GM18861 (cell line): ENCODE measurements around the gene MLYCD.

Source experiments
- ATAC-seq: cut with Tn5 transposase; IDR thresholded peaks from one replicate; pipeline ENCODE4 v1.9.1; 2021; ENCODE audit not compliant: unreplicated experiment

MLYCD gene

GRCh38 chr16:83925095-83925905 is 26.4 kb downstream of the MLYCD start:
- no peak for ATAC-seq

DNA sequence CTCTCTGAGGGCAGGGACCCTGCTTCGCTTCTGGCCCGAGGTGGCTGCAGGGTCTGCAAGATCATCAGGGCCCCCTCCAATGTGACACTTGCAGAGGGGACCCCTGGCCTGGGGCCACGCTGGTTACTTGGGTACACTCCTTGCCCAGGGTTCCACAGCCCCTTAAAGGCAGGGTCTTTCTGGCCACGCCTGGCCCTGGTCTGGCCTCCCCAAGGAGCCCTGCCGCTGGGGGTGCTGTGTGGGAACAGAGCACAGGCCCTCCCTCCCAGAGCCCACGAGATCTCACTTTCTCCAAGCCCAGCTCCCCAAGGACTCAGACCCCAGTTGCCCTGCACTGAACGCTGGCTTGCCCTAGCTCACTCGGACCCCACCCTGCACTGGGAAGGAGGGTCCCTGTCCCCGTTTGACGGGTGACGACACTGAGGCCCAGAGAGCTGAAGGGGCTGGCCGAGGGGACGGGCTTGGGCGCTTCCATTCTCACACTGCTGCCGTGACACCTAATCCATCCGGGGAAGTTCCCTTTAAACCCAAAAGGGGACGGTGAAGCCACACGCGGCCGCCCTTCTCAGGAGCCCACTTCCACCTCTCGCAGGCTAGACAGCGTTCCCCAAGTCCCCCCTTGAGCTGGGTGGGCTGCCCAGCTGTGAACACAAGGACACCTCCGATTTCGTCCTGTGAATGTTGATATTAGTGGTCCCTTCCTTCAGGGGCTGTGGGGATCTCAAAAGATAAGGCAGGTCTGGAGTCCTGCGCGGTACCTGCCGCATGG is 27.2 kb downstream of the MLYCD start:
- ATAC-seq: no peak

DNA sequence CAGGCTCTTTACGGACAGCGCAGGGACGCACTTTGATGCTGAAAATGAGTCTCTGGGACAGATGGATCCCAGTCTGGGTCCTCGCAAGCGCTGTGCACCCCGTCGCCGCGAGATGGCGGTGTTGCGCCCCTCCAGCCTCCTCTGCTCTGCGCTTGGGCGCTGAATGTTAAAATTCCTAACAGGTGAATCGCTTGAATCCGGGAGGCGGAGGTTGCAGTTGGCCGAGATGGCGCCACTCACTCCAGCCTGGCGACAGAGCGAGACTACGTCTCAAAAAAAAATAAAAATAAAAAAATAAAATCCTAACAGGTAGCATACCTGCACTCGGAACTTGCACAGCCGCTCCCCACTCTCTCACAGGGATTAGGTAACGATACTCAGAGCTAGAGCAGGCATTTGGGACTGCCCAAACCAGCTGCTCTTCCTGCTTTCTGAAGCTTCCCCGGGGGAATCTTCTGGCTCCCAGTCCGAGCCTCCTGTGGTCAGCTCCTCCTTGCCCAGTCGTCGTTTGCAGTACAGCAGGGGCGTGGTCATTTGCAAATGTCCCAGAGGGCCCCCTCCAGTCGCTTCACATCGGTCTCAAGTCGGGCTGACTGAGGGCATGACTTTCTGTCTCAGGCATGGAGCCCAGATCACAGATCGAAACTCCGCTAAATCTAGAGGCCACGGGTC is 27.9 kb downstream of the MLYCD start:
- no peak for ATAC-seq

DNA sequence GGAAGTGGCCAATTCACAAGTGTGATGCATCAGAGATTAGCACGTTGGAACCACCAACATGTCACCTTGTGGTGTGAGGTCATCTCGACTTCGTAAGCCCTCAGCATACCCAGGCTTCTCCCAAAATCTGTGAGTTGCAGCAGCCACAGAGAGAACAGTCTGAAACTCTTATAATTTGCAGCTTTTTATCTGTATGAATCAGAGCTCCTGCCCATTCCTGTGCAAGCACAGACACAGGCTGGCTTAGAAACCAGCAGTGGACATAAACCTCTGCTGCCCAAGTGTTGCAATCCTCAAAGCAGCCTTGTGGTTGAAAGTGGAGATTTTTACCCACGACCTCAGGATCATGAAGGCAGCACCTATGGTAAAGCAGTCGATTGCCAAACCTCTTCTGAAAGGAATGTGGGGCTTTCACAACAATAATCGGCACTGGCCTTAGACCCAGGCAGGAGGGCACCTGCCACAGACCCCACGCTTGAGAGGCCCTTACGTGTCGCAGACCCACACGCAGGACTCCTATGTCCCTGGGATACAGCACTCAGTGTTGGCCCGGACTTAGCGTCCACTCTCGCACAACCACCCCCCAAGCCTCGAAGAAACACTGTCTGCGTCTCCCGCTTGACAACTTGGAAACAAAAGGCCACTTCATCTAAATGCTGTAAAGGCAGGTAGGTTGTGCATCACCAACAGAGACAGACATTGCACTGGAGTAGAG is 29.6 kb downstream of the MLYCD start:
- no peak for ATAC-seq

DNA sequence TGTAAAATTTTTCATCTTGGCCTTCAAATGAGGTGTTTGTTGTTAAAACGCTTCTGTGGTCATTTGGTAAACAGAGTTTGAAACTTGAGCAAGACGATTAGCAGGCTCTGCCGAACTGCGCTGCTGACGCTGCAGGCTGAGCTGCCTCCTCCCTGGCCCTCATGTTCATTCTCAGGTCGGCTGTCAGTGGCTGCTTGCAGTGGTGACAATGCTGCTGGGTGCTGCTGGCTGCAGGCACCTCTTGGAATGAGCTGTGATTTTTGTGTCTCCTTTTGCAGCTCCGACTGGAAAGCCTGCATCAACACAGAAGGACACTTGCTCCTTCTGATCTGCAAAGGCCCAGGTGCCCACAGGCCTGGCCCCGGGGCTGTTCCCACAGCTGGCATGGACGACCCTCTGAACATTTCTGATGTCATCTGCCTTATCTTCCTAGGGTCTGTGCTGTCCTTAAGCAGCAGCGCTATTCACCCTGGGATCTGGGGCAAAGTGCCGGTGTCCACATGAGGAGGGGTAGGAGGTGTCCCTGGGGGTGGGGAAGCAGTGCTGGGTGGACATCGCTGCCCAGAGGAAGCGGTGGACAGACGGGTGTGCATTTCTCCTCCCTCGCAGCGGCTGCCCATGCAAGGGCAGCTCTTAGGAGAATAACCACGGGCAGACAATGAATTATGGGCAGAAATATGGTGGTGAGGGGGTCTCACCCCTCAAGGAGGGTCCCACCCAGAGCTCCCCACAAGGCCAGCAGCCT is 31.1 kb downstream of the MLYCD start:
- no peak for ATAC-seq

DNA sequence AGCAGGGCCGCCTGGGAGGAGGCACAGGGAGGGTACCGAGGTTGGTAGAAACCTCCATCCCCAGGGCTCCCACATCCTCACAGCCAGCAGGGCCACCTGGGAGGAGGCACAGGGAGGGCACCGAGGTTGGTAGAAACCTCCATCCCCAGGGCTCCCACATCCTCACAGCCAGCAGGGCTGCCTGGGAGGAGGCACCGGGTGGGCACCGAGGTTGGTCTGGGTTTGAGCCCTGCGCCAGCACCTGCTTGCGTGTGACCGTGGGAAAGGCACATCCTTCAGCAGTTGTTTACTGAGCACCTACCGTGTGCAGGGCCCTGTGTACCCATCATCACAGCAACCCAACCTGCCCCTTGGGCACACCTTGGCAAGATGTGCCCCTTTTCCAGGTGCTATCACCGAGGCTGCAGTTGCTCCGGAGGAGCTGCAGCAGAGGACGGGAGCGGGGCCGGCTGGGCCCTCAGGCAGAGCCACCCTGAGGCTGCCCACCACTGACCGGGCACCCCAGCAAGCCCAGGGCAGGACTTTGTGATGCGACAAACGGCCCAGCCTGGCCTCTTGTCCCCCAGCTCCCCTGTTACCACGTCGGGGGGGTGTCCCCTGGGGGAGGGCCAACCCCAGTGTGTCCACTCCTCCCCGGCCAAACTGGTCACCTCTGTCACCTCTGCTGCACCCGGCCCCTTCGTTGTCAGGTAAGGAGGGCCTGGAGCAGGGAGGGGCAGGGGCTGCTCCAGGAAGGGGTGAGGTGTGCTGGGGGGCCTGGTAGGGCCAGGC is 32.0 kb downstream of the MLYCD start:
- ATAC-seq: no peak

DNA sequence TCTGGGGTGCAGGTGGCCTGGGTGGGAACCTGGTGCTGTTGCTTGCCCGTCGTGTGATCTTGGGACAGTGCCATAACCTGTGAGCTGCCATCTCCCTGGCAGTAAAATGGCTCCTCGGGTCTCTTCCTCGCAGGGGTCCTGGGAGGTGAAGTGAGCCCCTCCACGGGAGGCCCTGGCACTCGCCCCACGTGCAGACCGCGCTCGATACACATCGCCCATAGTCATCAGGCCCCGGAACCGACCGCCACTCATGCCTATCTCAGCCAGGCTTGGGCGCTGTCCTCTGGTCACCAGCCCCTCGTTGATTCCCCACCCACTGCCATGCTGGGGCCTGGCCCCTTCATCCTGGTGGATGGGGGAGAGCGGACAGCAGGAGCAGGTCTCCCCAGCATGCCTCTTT is 32.6 kb downstream of the MLYCD start:
- ATAC-seq: no peak

GRCh38 chr16:83932304-83932703 is 33.4 kb downstream of the MLYCD start:
- no peak for ATAC-seq

GRCh38 chr16:83932955-83933673 is 34.2 kb downstream of the MLYCD start:
- ATAC-seq: no peak

- no peak for ATAC-seq
Observed at GRCh38 chr16:83933885-83934683, 35.2 kb downstream of the MLYCD start.

DNA sequence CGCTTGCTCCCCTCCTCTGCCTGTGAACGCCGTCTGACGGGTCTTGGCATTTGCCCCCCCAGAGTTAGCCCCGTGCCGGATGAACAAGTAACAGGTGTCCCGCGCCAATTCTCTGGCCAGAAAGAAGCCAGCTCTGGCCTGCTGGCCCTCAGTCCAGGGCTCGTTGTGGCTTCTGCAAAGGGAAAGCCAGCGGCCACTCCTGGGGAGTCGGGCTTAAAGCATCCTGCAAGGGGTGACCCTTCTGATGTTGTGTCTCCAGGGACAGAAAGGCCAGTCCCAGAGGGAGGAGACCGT is 35.7 kb downstream of the MLYCD start:
- no peak for ATAC-seq

GRCh38 chr16:83935005-83935857 is 36.3 kb downstream of the MLYCD start:
- no peak for ATAC-seq

DNA sequence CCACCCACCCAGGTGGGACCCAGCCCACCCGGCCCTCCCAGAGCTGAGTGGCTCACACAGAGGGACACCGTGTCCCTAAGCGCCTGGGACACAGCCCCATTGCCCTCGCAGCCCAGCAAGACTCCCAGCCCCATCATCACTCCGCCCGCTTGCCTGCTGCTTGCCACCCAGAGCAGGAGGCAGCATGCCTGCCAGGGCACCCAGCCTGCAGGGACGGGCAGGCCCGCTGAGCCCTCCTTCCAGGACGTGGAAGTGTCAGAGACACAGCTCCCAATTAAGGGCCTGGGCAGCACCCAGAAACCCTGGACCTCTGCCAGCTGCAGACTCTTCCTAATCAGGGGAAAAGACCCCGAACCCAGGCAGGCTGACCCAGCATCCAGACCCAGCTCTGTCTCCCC is 36.9 kb downstream of the MLYCD start:
- ATAC-seq: no peak

DNA sequence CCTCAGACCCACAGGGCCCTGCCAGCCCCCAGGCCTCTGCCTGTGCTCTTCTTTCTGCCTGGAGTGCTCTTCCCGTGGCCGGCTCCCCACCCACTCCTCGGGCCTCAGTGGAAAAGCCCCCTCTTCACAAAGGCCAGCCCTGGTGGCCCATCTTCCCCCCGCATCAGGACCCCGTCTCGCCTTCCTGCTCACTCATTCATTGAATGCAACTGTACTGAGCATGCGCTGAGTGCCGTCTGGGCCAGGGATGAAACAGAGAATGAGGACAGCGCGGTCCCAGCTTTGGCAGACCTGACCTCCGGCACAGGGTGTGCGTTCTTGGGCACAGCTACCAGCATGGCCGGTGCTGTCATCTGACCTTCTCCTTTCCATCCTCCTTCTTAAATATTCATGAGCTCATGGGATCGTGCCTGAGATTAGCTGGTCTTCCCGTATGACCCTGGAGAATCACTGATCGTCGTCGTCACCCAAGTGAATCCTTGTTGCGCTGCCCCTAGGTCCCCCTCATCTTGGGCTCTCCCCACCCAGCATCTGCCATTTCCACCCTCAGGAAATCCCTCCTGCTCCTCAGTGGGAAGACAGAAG is 37.8 kb downstream of the MLYCD start:
- ATAC-seq: no peak

DNA sequence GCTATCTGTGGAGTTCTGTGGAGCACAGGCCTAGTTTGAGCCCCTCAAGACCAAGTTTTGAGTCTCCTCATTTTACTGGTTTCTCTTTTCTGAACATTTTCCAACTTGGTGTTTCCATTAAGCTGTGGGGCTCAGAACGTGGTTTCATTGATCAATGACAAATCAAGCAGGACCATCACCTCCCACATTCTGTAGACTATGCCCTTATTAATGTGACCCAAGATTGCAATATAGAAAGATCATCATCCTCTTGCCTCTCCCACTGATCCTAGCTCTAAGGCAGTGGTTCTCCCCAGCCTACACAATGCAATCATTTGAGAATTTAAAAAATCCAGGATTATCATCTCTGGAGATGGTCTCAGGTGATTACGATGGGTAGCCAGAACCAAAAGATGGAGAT is 38.4 kb downstream of the MLYCD start:
- no peak for ATAC-seq

DNA sequence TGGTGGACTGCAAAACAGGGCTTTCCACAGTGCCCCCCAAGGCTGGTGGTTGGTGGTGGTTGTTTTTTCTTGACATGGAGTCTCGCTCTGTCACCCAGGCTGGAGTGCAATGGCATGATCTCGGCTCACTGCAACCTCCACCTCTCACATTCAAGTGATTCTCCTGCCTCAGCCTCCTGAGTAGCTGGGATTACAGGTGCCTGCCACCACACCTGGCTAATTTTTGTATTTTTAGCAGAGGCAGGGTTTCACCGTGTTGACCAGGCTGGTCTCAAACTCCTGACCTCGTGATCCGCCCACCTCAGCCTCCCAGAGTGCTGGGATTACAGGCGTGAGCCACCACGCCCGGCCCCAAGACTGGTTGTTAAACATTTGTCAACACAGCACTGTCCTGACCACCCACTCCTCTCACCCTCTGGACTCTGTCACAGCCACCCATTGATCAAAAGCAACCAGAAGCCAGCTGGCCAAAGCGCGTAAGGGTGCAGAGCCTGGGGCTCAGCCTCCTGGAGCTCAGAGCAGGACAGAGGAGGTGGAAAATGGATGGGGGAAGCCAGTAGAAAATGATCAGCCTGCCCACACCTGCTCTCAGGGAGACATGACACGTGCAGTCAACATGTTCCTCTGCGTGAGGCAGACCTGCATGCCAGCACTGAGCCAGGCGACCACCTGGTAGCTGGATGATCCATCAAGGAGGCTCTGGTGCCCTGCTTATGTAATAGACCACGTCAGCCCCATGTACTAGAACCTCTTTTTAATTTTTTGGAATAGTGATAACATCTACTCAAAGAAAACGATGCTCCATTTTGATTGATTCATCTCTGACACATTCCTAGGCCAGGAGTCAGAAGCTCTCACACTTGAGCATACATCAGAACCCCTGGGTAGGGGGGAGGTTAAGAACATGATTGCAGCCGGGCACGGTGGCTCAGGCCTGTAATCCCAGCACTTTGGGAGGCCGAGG is 39.3 kb downstream of the MLYCD start:
- no peak for ATAC-seq
